LoVo (cell line): ENCODE data around the gene PGM3.

Experiments used
- DNase-seq: peaks from one replicate; pipeline ENCODE4 v3.0.0-alpha.2; 2016; ENCODE audit warnings: low spot score

The PGM3 gene

DNA sequence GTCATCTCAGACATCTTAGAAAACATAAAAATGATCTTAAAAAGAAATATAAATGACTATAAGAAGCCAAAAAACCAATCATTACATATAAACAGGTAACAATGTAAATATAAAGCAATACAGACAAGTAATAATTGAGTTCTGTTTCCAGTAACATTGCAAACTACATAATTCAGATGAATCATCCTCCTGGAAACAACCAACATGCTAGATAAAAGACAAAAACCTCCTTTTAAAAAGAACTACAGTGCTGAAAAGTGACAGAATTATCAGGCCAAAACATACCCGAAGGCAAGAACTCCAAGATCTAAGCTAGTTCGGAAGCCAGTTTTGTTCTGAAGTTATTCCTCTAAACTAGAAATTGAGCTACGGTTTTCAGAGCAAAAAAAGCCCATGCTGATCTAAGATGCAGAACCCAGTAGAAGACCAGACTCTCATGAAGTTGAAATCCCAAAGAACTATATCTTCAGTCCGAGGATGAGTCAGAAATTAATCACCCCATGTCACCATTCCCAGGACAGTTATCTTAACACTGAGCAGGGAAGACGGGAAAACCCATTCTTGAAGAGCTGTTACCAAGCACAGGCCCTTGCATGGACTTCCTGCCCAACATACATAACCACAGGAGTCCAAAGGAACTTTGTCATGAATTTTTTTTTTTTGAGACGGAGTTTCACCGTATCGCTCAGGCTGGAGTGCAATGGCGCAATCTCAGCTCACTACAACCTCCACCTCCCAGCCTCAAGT is 9.8 kb downstream of the PGM3 start:
- no peak for DNase-seq

DNA sequence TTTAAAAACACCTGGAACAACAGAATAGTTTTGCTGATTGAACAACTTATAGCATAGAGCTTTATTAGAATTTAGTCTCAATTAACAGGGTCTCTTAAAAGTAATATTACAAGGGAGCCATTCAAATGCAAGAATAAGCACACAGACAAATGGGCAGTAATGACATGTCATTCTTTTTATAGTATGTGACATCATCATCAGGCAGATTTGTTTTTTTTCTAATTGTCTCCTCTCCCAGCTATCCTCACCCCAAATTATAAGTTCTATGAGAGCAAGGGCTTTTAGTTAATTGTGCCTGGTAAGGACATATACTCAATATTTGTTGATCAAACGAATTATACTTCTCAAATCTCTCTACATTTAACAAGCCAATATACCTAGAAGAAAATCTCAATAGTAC is 11.0 kb downstream of the PGM3 start:
- DNase-seq: no peak

DNA sequence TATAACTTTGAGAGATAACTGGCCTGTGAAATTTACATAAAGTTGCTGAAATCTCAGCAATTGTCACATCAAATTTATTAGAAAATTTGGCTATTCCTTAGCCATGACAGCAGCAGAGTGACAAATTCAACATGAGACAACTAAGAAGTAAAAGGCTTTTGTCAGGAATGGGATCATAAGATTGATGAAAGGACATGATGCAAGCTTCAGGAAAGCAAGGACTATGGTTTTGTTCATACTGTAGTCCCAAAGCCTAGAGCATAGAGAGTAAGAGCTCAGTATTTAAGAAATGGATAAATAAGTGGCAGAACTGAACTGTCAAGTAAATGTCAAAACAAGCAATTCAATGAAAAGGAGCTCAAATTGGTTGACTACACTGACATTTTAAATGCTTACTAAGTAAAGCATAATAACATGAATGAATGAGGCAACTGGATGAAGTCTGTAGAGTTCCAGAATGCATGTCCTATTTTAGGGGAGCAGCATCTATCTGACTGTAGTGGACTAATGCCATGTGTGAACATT is 12.6 kb downstream of the PGM3 start:
- DNase-seq: no peak

DNA sequence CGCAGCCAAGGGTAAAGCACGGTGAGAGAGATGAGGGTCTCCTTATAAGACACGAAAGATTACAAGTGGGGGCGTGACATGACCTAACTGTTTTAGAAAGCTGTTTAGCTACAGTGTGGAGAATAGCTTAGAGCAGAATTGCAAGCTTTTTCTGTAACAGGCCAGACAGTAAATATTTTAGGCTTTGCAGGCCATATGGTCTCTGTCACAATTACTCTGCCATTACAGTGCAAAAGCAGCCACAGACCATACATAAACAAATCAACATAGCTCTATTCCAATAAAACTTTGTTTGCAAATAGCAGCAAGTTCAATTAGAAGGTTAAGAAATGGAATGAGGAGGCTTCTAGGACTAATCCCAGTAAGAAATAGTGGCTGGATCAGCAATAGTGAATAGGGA is 16.8 kb downstream of the PGM3 start:
- DNase-seq: no peak

DNA sequence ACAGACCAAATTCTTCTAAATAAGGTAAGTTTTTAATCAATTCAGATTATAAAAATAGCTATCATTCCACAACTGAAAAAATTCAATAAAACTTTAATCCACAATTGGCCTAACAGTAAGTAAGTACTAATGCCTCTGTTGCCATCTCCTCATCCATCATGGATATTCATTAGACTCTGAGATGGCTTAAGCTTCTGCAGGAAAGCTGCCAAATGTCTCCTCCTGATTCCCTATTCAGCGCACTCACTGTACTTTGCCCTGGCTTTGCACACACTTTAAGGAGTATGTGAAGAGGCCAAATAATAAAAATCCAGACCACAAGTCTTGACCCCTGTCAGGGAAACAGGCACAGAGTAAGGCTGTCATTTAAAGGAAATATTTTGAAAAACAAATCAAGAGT is 23.6 kb downstream of the PGM3 start:
- DNase-seq: no peak

DNA sequence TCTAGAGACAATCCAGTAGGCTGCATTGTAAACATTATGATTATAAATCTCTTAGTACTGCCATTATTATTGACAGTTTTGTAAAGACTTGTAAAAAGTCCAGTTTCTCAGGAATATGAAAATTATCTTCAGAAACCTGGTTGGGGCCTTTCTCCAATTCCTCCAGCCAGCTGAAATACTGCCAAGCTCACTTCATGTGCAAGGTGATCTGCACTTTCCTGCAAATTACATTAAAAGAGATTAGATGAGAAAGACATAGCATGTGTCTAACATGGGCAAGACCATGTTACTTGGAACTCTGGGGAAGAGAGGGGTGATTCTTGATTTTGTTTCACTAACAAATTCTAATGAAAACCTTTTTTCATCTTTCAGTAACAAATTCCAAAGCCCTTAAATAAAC is 24.0 kb downstream of the PGM3 start:
- DNase-seq: no peak

DNA sequence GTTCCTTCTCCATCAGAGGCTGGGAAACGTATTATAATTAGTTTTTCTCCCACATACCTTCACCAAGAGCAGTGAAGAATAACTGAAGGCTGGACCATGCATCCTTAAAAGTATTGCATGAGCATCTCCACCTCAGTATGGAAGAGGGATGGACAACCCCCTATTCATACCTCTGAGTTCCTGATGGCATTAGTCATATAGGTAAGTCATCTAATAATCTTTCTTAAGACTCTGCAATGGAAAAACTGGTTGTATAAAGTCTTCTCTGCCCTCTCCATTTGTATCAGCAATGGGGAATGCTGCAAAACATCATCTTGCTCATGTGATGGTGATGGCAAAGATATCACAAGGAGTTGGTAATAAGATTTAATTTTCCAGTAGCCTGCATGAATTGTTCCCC is 24.5 kb downstream of the PGM3 start:
- DNase-seq: no peak

DNA sequence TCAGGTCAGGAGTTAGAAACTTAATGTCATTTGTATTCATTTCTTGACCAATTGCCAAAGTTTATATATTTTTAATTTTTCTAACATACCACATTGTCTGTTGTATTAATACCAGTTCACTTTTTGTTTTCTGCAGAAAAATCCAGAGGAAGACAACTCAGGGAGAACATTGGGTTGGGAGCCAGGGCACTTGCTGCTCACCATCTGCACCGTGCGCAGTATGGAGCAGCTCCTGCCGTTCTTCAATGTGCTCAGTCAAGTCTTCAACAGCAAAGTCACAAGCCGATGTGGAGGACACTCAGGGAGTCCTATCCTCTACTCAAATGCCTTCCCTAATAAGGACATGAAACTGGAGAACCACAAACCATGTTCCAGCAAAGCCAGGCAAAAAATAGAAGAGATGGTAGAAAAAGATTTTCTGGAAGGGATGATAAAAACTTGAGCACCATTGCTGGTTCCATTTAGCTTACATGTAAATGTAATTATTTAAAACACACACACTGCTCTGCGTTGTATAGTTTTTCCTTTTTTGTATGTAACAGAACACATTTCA is 25.3 kb downstream of the PGM3 start:
- DNase-seq: no peak

DNA sequence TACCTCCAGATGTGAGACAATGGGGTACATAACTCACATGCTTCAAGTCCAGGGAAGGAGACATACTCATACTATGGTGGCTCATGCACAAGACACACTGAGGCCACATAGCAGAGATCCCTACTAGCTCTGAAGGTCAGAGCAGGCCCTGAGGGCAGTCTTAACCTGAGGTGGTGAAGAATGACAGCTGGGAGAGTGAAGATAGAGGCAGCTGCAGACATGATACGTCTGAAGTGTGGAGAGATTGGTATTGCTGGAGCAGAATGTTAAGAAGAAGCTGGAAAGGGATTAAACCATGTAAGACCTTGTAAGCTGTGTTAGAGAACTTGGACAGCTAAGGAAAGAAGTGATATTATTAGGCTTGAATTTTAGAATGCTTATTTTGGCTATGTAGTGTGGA is 32.9 kb downstream of the PGM3 start:
- DNase-seq: no peak

DNA sequence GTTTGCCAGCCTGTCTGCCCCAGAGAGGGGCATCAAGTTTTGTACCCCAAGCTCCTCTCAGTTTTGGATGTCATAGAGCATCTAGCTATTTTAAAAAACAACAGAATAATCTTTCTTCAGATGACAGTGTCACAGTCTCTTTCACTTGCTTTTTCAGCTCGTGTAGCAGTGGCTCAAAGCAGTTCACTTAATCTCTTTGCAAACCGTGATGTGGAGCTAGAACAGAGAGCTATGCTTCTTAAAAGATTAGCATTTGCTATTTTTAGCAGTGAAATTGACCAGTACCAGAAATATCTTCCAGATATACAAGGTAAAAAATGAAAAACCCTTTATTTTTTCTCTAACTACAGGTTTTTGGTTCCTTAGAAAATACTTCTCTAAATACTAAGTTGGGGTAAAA is 37.3 kb downstream of the PGM3 start:
- no peak for DNase-seq

DNA sequence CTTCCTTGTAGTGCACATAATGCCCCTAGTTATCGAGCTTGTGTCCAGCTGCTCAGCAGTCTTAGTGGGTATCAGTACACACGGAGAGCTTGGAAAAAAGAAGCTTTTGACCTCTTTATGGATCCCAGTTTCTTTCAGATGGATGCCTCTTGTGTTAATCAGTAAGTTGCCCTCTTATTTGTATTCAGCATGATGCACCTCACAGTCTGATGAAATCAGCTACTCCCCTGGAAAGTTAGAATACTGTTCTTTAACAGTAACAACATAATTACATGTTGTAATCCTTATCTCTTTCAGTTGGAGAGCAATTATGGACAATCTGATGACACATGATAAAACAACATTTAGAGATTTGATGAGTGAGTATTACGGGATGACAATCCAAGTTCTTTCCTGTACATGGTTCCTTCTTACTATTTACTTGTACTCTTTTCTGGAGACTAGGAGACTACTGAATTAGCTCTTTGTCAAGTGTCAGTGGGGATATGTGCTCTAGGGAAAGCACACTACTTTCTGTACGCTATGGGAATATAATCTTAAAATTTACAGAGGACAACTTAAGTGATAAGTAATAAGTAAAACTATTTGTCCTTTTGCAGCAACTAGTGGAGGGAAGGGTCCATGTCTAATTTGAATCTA is 39.1 kb downstream of the PGM3 start:
- DNase-seq: no peak

DNA sequence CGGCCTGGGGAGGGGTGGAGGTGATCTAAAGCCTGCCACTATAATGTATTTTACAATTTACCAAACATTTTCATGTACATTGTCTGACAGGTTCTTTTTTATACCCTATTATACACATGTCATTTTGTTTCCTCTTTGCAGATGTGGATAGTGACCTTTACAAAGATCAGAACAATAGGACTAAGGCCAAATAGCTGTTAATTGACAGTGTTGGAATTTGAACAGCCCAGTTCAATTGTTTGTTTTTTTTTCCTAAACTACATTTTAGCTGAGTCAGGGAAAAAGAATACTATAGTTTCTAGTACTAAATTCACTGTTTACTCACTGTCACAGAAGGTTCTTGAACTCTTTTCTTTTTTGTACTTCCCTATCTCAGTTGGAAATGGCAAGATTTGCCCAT is 40.2 kb downstream of the PGM3 start:
- DNase-seq: no peak

DNA sequence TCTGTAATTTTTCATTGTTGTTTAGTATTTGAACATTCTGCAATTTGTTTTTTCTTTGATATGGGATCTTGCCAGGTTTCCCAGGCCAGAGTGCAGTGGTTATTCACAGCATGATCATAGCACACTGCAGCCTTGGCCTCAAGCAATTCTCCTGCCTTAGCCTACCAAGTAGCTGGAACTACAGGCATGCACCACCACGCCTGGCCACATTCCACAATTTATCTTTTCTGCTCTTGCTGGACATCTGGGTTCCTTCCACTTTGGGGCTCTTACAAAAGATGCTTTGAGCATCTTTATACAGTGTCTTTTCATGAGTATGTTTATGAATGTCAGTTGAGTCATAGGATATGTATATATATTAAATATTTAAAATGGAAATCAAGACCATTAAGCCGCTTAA is 42.0 kb downstream of the PGM3 start:
- DNase-seq: no peak

DNA sequence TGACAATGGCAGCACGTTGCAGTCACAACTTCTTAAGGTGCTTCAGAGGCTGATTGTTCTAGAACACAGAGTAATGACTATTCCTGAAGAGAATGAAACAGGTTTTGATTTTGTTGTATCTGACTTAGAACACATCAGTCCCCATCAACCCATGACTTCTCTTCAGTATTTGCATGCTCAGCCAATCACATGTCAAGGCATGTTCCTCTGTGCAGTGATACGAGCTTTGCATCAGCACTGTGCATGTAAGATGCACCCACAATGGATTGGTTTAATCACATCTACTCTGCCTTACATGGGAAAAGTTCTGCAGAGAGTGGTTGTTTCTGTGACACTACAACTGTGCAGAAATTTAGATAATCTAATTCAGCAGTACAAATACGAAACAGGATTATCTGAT is 54.3 kb downstream of the PGM3 start:
- no peak for DNase-seq

DNA sequence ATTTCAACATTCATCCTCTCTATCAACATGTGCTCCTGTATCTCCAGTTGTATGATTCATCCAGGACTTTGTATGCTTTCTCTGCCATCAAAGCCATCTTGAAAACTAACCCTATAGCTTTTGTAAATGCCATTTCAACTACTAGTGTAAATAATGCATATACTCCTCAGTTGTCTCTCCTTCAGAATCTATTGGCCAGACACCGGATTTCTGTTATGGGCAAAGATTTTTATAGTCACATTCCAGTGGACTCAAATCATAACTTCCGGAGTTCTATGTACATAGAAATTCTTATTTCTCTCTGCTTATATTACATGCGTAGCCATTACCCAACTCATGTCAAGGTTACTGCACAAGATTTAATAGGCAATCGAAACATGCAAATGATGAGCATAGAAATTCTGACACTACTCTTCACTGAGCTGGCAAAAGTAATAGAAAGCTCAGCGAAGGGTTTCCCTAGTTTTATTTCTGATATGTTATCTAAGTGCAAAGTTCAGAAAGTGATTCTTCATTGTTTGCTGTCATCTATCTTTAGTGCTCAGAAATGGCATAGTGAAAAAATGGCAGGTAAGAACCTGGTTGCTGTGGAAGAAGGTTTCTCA is 54.8 kb downstream of the PGM3 start:
- no peak for DNase-seq

DNA sequence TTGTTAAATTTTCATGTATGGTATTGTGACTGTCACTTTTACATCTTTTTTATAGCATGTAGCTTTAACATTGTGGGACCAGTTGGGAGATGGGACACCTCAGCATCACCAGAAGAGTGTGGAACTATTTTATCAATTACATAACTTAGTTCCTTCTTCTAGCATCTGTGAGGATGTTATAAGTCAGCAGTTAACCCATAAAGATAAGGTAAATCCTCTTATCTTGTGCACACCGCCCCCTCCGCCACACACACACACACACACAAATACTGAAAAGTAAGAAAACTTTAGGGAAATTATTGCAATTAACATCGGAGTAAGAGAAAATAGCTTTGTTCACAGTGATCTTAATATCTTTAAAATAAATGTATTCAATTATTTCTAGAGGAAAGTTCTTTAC is 60.9 kb downstream of the PGM3 start:
- DNase-seq: no peak

DNA sequence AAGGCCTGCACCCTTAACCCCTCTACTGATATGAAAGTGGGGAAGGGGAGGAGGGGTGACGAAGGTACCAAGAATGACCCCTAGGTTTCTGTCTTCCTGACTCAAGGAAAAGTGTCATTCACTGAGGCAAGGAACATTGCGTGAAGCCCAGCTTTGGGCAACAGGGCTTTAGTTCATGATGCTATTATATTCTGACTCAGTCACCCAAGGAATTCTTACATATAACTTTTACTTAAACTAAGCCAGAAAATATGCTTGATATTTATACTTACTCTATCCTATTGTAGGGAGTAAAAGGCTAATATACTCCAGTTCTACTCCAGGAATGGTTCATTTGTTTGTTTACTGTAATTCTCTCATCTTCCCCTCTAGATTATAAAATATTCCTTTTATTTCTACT is 65.1 kb downstream of the PGM3 start:
- no peak for DNase-seq

DNA sequence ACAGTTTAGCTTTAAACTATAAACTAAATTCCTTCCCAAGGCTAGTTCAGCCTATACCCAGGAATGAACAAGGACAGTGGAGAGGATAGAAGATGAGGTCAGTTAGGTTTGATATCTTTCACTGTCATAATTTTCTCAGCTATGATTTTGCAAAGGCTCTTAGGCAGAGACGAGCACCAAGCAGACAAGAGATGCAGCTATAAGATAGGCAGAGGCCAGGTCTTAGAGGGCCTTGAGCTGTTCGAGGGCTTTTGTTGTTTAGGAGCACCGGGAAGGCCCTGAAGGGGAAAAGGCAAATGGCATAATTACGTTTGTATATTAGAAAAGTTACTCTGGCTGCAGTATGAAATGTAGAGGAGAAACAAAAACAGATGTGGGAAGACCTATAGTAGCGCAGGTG is 65.8 kb downstream of the PGM3 start:
- DNase-seq: no peak

DNA sequence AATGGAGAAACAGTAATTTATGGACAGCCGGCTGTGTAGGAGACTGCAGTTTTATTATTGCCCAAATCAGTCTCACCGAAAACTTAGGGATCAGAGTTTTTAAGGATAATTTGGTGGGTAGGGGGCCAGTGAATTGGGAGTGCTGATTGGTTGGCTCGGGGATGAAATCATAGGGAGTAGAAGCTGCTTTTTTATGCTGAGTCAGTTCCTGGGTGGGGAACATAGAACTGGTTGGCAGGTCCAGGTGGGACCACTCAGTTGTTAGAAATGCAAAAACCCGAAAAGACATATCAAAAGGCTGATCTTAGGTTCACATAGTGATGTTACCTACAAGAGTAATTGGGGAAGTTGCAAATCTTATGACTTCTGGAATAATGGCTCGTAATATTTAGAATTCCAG is 66.3 kb downstream of the PGM3 start:
- DNase-seq: no peak

DNA sequence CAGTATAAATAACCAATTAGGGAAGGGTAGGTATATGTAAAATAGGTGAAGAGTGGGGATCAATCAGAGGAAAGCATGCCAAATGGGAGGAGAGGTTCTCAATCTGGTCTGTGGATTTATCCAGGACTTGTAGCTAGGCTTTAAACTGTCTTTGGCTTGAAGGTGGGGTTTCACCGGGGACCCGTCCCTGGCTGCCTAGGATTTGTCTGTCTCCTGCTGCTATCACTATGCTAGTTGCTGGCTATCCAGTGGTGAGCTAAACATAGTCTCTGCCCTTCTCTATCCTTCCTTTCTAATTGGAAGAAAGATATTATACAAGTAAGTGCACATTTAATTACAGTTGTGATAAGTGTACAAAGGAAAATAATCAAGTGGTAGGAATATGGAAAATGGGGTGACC is 66.8 kb downstream of the PGM3 start:
- no peak for DNase-seq

DNA sequence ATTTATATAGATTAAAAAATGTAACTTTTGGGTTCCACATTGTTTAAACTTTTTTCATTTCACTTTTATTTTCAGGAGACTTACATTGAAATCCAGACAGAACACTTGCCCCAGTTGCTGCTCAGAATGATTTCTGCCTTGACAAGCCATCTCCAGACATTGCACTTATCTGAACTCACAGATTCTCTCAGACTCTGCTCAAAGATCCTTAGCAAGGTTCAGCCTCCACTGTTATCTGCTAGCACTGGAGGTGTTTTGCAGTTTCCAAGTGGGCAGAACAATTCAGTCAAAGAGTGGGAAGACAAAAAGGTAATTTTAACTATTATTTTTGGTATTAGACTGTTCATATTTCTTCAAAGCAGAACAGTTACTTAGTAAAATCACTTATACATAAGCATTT is 67.6 kb downstream of the PGM3 start:
- no peak for DNase-seq

DNA sequence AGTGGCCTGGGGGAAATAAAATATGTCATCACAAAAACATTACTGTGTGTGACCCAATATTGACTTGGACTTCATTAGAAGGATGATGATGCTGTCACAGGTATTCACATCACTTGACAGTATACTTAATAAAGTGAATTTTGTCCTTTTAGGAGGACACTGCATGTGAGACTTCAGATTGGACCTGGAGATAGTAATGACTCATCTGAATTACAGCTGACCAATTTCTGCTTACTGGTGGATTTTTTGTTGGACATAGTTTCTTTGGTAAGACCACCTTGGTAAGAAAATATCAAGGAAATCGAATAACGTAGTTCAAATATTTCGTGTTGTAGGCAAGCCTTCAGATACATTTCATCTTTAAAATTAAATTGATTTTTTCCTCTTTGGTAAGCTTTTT is 68.5 kb downstream of the PGM3 start:
- no peak for DNase-seq

DNA sequence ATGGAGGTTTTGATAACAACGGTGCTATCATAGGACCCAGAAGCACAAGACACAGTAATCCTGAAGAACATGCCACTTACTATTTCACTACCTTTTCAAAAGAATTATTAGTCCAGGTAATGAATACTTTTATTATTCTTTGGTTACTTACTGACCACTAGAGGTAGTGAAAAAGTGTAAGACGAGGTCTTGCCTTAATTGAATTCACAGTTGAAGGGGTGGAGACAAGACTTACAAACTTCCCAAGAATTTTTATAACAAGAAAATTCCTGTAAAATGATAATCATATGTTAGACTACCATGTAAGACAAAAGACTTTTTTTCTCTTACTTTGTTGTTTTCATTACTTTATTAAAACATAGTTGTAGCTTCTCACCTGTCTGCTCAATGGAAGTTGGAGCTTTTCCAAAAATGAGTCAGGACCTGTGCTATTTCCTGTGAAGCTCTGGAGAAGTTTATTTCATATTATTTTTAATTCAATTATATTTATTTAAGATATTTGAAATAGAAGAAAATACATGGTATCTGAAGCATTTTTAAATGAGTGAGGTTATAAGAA is 73.2 kb downstream of the PGM3 start:
- peak; percentile 3 for DNase-seq
